ENCODE measurements around the gene ZSWIM8.

GRCh38 chr10:73744664-73744975 lies 40.8 kb upstream of the ZSWIM8 start:
- TF ChIP-seq CTCF (IDR thresholded peaks at IDR 0.05; ENCODE audit: poor library complexity) (no peak), EZH2phosphoT487 (IDR thresholded peaks at IDR 0.05; ENCODE audit: low read depth, severe bottlenecking, unreplicated experiment) (no peak)

Data from hepatocyte (in vitro differentiated cells).